Ammon's horn (tissue), 1 donor: ENCODE data around the gene CCDC51.
"Not testable (repeated sequence)": the region's sequence is repeated elsewhere in the genome, so short reads cannot be mapped to it uniquely, and the experiment has no call there.

Experiments
- DNase-seq: peaks from one replicate; pipeline ENCODE4 v3.0.0-alpha.2; 2016; ENCODE audit warnings: low spot score

Gene CCDC51

GRCh38 chr3:48405971-48406370 lies 33.9 kb downstream of the CCDC51 start:
- no peak for DNase-seq

- DNase-seq: peak; percentile 5
These were observed 34.5 kb downstream of the CCDC51 start for GRCh38 chr3:48405343-48405881.

GRCh38 chr3:48404440-48405342 lies 35.2 kb downstream of the CCDC51 start:
- DNase-seq: peak; percentile 6

GRCh38 chr3:48403533-48404439 lies 36.1 kb downstream of the CCDC51 start:
- DNase-seq: no peak

- no peak for DNase-seq
These were observed 37.0 kb downstream of the CCDC51 start for GRCh38 chr3:48402907-48403306.

- peak; percentile 30 for DNase-seq
These were observed 37.6 kb downstream of the CCDC51 start for GRCh38 chr3:48402281-48402732.

- DNase-seq: not testable (repeated sequence)
These were observed 38.5 kb downstream of the CCDC51 start for GRCh38 chr3:48401434-48401901.

- DNase-seq: peak; percentile 87
These were observed 39.0 kb downstream of the CCDC51 start for GRCh38 chr3:48400824-48401433.

- peak; percentile 2 for DNase-seq
These were observed 40.3 kb downstream of the CCDC51 start for GRCh38 chr3:48399387-48400172.

- DNase-seq: no peak
These were observed 41.1 kb downstream of the CCDC51 start for GRCh38 chr3:48398701-48399386.

- no peak for DNase-seq
These were observed 41.9 kb downstream of the CCDC51 start for GRCh38 chr3:48397767-48398681.

GRCh38 chr3:48395714-48396113 lies 44.2 kb downstream of the CCDC51 start:
- DNase-seq: no peak

GRCh38 chr3:48394391-48394790 lies 45.5 kb downstream of the CCDC51 start:
- DNase-seq: no peak

- DNase-seq: no peak
These were observed 51.0 kb downstream of the CCDC51 start for GRCh38 chr3:48388966-48389365.

GRCh38 chr3:48387634-48388033 lies 52.3 kb downstream of the CCDC51 start:
- DNase-seq: no peak
